GM12878 (cell line): ENCODE measurements around the gene BTC. TPM values are rescaled to one million over a fixed set of nuclear protein-coding genes. Genes with fewer than 3 reads are reported as not detected.

Experiments used
- ATAC-seq: fragments of 200-7000 bp; cut with Tn5 transposase; 3 replicates; pipeline ENCODE4 v1.9.1; 2020; ENCODE audit warnings: mild to moderate bottlenecking, moderate library complexity
- BruUV-seq: library from RNA; stranded (reverse); fragments of 400-500 nt; replicated peaks from 2 replicates; lab custom pipeline; 2021; lab: Mats Ljungman, UMichigan
- CTCF ChIA-PET: fragments of 300-600 bp; sonication (Branson Sonifier 250); formaldehyde crosslinking; extraction: SDS; loops from one replicate; lab custom pipeline; 2021; ENCODE audit warnings: inconsistent platforms; lab: Yijun Ruan, JAX
- POLR2A ChIA-PET: fragments of 350-600 bp; formaldehyde crosslinking; extraction: SDS; loops from one replicate; lab custom pipeline; 2021; ENCODE audit warnings: inconsistent platforms; lab: Charles Lee
- RAD21 ChIA-PET: fragments of 300-600 bp; sonication (Branson Sonifier 250); formaldehyde crosslinking; loops from one replicate; lab custom pipeline; 2023; ENCODE audit warnings: antibody characterized with exemption; ENCODE audit not compliant: unreplicated experiment; lab: Charles Lee
- SMC1A ChIA-PET: fragments of 300-600 bp; sonication (Branson Sonifier 250); formaldehyde crosslinking; loops from one replicate; lab custom pipeline; 2023; ENCODE audit not compliant: unreplicated experiment, uncharacterized antibody; lab: Charles Lee
- DNase-seq: peaks from one replicate; pipeline ENCODE4 v3.0.0-alpha.2; 2011; ENCODE audit warnings: low read depth, low spot score
- FAIRE-seq: peaks from 3 replicates; lab custom pipeline; 2011; peaks lifted over from hg19 to GRCh38; lab: Jason Lieb, UNC
- H2AFZ ChIP-seq: 2 replicates; pipeline ENCODE4 v1.6.0; 2011; ENCODE audit warnings: low read depth, low read length, control low read depth; ENCODE audit not compliant: control insufficient read depth
- H3K27ac ChIP-seq: 2 replicates; pipeline ENCODE4 v1.5.1; 2011; ENCODE audit warnings: control low read depth; ENCODE audit not compliant: control insufficient read depth, insufficient read depth
- H3K27me3 ChIP-seq, 2 experiments: replicated peaks in 1 of 2; 2 replicates each; pipeline versions ENCODE4 v1.6.0 to v1.6.1; 2011; ENCODE audit warnings: low read length in 1 of 2; ENCODE audit not compliant: control insufficient read depth in 2 of 2, insufficient read depth in 2 of 2
- H3K36me3 ChIP-seq, 2 experiments: 2 replicates each; pipeline ENCODE4 v1.5.1; 2011; ENCODE audit warnings: low read length in 1 of 2; ENCODE audit not compliant: control insufficient read depth in 2 of 2, insufficient read depth in 2 of 2
- H3K4me1 ChIP-seq: 2 replicates; pipeline ENCODE4 v1.6.1; 2011; ENCODE audit warnings: mild to moderate bottlenecking, low read length, moderate library complexity, mixed read lengths; ENCODE audit not compliant: control insufficient read depth, insufficient read depth
- H3K4me2 ChIP-seq: 2 replicates; pipeline ENCODE4 v1.6.0; 2011; ENCODE audit warnings: control low read depth; ENCODE audit not compliant: control insufficient read depth, insufficient read depth
- H3K4me3 ChIP-seq: fragments of 200-600 bp; sonication (generic); 2 replicates; pipeline ENCODE4 v1.5.1; 2016
- H3K79me2 ChIP-seq: 2 replicates; pipeline ENCODE4 v1.6.0; 2011; ENCODE audit warnings: low read length; ENCODE audit not compliant: control insufficient read depth, insufficient read depth
- H3K9ac ChIP-seq: 2 replicates; pipeline ENCODE4 v1.8.0; 2011; ENCODE audit warnings: low read length, control low read depth, mixed read lengths; ENCODE audit not compliant: control insufficient read depth, insufficient read depth
- H3K9me3 ChIP-seq: replicated peaks from 3 replicates; pipeline ENCODE4 v1.5.1; 2011; ENCODE audit warnings: mild to moderate bottlenecking, low read length; ENCODE audit not compliant: control insufficient read depth, insufficient read depth
- H4K20me1 ChIP-seq: 2 replicates; pipeline ENCODE4 v1.6.0; 2011; ENCODE audit not compliant: control insufficient read depth, insufficient read depth
- ATF7 ChIP-seq: fragments of 450-650 bp; IDR thresholded peaks from 2 replicates; pipeline ENCODE4 v1.6.1; 2016; ENCODE audit warnings: low read depth, mild to moderate bottlenecking
- BACH1 ChIP-seq: fragments of 450-650 bp; IDR thresholded peaks from 2 replicates; pipeline ENCODE4 v1.6.1; 2017; ENCODE audit warnings: mild to moderate bottlenecking, borderline replicate concordance
- CREM ChIP-seq: IDR thresholded peaks from 2 replicates; pipeline ENCODE4 v1.6.1; 2014; ENCODE audit warnings: antibody characterized with exemption, low read depth
- GABPA ChIP-seq: IDR thresholded peaks from 2 replicates; pipeline ENCODE4 v1.6.1; 2014; ENCODE audit warnings: antibody characterized with exemption, low read depth, mild to moderate bottlenecking, inconsistent platforms
- GATAD2B ChIP-seq: fragments of 450-650 bp; conservative IDR thresholded peaks from 2 replicates; pipeline ENCODE4 v1.6.1; 2017; ENCODE audit warnings: low read depth, mild to moderate bottlenecking, moderate library complexity
- IKZF1 ChIP-seq: fragments of 450-650 bp; conservative IDR thresholded peaks from 2 replicates; pipeline ENCODE4 v1.6.1; 2017; ENCODE audit warnings: antibody characterized with exemption, mild to moderate bottlenecking
- MTA2 ChIP-seq: fragments of 450-650 bp; IDR thresholded peaks from 2 replicates; pipeline ENCODE4 v1.6.1; 2016; ENCODE audit warnings: low read depth, mild to moderate bottlenecking, moderate library complexity
- NBN ChIP-seq: fragments of 450-650 bp; IDR thresholded peaks from 2 replicates; pipeline ENCODE4 v1.6.1; 2016
- NFXL1 ChIP-seq: fragments of 450-650 bp; IDR thresholded peaks from 2 replicates; pipeline ENCODE4 v1.6.1; 2017; ENCODE audit warnings: antibody characterized with exemption, mild to moderate bottlenecking, borderline replicate concordance
- PML ChIP-seq: IDR thresholded peaks from 2 replicates; pipeline ENCODE4 v1.6.1; 2012; ENCODE audit warnings: low read length, inconsistent platforms
- POLR2A ChIP-seq: IDR thresholded peaks from 2 replicates; pipeline ENCODE4 v1.6.1; 2011; ENCODE audit warnings: low read depth, mild to moderate bottlenecking, low read length
- RUNX3 ChIP-seq: IDR thresholded peaks from 2 replicates; pipeline ENCODE4 v1.6.1; 2012; ENCODE audit warnings: low read length, inconsistent platforms
- TCF12 ChIP-seq: IDR thresholded peaks from 2 replicates; pipeline ENCODE4 v1.6.1; 2011; ENCODE audit warnings: low read depth, mild to moderate bottlenecking, low read length
- WGBS: methylation state at CpG from one replicate; pipeline ENCODE4 v1.1.6; 2016; ENCODE audit warnings: low lambda C conversion rate; ENCODE audit not compliant: insufficient replicate concordance, insufficient coverage; ENCODE audit errors: missing lambda C conversion rate; 5-methylcytosine and 5-hydroxymethylcytosine counted together
- in situ Hi-C: fragments of 300-500 bp; cut with MboI; formaldehyde crosslinking; loops from 9 replicates; pipeline ENCODE4 v1.14.3; 2018; ENCODE audit warnings: mixed read lengths
- intact Hi-C: fragments of 100-400 bp; cut with micrococcal nuclease; formaldehyde crosslinking; loops from one replicate; pipeline ENCODE4 v1.14.2; 2022; ENCODE audit not compliant: unreplicated experiment
- polyA plus RNA-seq, 11 experiments: library from polyadenylated mRNA; depleted of rRNA in 4 of 11; unstranded in 6 of 11; stranded (reverse) in 5 of 11; fragments of >200 nt; fragmentation: Nextera tagmentation in 4 of 11; fragmentation: Illumina TruSeq in 1 of 11; extraction: Ambion mirVana in 4 of 11; extraction: Trizol in 1 of 11; gene quantifications; 1 replicate in 1 of 11; 2 replicates in 10 of 11; pipeline versions ENCODE4 v1.2.1 to v1.2.3, GENCODE V29; 2011 to 2016; ENCODE audit warnings: inconsistent platforms in 2 of 11, missing spikeins in 2 of 11, low read depth in 1 of 11
- total RNA-seq, 4 experiments: library from RNA; depleted of rRNA in 3 of 4; stranded (reverse); fragments of >200 nt in 3 of 4; fragmentation: Illumina TruSeq in 1 of 4; extraction: Trizol in 1 of 4; gene quantifications; 2 replicates each; pipeline versions ENCODE4 v1.2.1 to v1.2.3, GENCODE V29; 2013 to 2021
- TF ChIP-seq, protein P1 (sequence below): IDR thresholded peaks from 2 replicates; pipeline ENCODE4 v1.6.1; 2011; ENCODE audit warnings: low read depth, low read length, improper control_type of control experiment, borderline replicate concordance
- TF ChIP-seq, protein P2 (sequence below): IDR thresholded peaks from 2 replicates; pipeline ENCODE4 v1.6.1; 2011; ENCODE audit warnings: borderline replicate concordance, low read depth, mild to moderate bottlenecking, moderate library complexity, low read length; ENCODE audit not compliant: insufficient read depth, poor library complexity, severe bottlenecking

The BTC gene
- total and polyA plus RNA-seq, 10 of the 15 experiments (the other 5 are each of a cell fraction or from before 2014, with no cell fraction given), result not detected

DNA sequence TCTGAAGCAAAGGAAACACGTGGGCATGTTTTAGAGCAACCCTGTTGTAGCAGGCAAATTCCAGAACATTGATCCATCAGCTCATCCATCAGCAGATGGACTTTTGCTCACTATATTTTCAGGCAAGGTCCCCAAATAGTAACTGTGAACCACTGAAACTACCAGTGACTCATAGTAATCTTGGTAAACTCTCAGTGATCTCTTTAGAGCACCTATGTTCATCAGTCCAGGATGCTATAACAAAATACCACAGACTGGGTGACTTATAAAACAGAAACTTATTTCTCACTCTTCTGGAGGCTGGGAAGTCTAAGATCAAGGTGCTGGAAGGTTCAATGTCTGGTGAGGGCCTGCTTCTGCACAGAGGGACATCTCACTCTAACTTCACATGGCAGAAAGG lies 28.9 kb upstream of the BTC start (continued):
- TF ChIP-seq GATAD2B (no peak), PML (no peak), TCF12 (no peak), BACH1 (no peak), ATF7 (no peak), IKZF1 (no peak)

DNA sequence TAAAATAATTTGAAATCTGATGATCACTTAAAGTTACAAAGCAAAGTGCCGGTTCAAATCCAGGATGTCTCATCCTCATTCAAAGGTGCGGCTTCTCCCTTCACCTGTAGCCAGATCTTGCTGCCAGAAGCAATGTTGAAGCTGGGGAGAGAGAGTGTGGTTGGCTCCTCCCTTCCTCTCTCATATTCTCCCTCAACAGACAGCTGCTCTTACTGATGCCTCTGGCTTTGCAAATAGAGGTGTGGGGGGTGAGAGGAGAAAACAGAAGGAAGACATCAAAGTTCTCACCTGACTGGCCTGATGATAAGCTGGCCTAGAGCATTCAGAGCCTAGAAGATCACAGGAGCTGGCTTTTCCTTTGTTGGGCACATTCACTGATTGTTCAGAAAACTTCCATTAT lies 28.3 kb upstream of the BTC start:
- H3K4me3 ChIP-seq, result no peak overlapping the region
- no peaks in the 10 kb centered on the region for H3K79me2 ChIP-seq
- no peak for FAIRE-seq
- no peaks in the 10 kb centered on the region for H3K9me3 ChIP-seq
- in situ Hi-C loops (no loop called here), intact Hi-C loops (no loop called here)
- ChIA-PET POLR2A (no interaction called here), CTCF (interaction anchor here (1.2 kb wide), 1 partner anchor 78 kb away, joined by 5 read pairs; no protein-coding TSS in a partner anchor), RAD21 (no interaction called here), SMC1A (no interaction called here)
- TF ChIP-seq CREM (no peak), NFXL1 (no peak), NBN (no peak), RUNX3 (no peak), POLR2A (no peak), GABPA (no peak), MTA2 (no peak), IKZF1 (no peak)
- TF ChIP-seq, protein P1, sequence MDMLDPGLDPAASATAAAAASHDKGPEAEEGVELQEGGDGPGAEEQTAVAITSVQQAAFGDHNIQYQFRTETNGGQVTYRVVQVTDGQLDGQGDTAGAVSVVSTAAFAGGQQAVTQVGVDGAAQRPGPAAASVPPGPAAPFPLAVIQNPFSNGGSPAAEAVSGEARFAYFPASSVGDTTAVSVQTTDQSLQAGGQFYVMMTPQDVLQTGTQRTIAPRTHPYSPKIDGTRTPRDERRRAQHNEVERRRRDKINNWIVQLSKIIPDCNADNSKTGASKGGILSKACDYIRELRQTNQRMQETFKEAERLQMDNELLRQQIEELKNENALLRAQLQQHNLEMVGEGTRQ, result no peak
- TF ChIP-seq, protein P2, sequence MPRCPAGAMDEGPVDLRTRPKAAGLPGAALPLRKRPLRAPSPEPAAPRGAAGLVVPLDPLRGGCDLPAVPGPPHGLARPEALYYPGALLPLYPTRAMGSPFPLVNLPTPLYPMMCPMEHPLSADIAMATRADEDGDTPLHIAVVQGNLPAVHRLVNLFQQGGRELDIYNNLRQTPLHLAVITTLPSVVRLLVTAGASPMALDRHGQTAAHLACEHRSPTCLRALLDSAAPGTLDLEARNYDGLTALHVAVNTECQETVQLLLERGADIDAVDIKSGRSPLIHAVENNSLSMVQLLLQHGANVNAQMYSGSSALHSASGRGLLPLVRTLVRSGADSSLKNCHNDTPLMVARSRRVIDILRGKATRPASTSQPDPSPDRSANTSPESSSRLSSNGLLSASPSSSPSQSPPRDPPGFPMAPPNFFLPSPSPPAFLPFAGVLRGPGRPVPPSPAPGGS, result no peak
- BruUV-seq, result no TSS peak
- H3K4me2 ChIP-seq, result no peak overlapping the region
- H3K27me3 ChIP-seq, result no peaks in the 10 kb centered on the region
- ATAC-seq, result no peak
- H3K36me3 ChIP-seq, result no peaks in the 10 kb centered on the region
- no peak for DNase-seq
- no peak overlapping the region for H3K9ac ChIP-seq
- 100% methylated on average over 2 of the region's 2 CpGs for WGBS
- no peaks in the 10 kb centered on the region for H3K4me1 ChIP-seq
- no peaks in the 10 kb centered on the region for H4K20me1 ChIP-seq
- no peak overlapping the region for H2AFZ ChIP-seq
- H3K27ac ChIP-seq, result no peak overlapping the region
